GM21381 (cell line): ENCODE results near the gene PCDHA8.
"Not testable (repeated sequence)": the region's sequence is repeated elsewhere in the genome, so short reads cannot be mapped to it uniquely, and the experiment has no call there.

Experiments used
- ATAC-seq: cut with Tn5 transposase; IDR thresholded peaks from one replicate; pipeline ENCODE4 v1.9.1; 2021; ENCODE audit warnings: mild to moderate bottlenecking, moderate library complexity; ENCODE audit not compliant: unreplicated experiment

The PCDHA8 gene

DNA sequence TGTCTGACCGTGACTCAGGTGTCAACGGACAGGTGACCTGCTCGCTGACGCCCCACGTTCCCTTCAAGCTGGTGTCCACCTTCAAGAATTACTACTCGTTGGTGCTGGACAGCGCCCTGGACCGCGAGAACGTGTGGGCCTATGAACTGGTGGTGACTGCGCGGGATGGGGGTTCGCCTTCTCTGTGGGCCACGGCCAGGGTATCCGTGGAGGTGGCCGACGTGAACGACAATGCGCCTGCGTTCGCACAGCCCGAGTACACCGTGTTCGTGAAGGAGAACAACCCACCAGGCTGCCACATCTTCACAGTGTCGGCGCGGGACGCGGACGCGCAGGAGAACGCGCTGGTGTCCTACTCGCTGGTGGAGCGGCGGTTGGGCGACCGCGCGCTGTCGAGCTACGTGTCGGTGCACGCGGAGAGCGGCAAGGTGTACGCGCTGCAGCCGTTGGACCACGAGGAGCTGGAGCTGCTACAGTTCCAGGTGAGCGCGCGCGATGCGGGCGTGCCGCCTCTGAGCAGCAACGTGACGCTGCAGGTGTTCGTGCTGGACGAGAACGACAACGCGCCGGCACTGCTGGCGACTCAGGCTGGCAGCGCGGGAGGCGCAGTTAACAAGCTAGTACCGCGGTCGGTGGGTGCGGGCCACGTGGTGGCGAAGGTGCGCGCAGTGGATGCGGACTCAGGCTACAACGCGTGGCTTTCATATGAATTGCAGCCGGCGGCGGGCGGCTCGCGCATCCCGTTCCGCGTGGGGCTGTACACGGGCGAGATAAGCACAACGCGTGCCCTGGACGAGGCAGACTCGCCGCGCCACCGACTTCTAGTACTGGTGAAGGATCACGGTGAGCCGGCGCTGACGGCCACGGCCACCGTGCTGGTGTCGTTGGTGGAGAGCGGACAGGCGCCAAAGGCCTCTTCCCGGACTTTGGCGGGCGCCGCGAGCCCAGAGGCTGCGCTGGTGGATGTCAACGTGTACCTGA lies 29.5 kb downstream of the PCDHA8 start:
- ATAC-seq: no peak

- ATAC-seq: no peak
Measured at GRCh38 chr5:140875085-140876065, 34.4 kb downstream of the PCDHA8 start, which contains the start of gene PCDHA12. Gene PCDHA12 (plus strand): TSS chr5:140875308. CDS start chr5:140875473, 165 bp downstream.

GRCh38 chr5:140876541-140877261 lies 35.7 kb downstream of the PCDHA8 start:
- not testable (repeated sequence) for ATAC-seq

GRCh38 chr5:140877262-140877581 lies 36.2 kb downstream of the PCDHA8 start:
- no peak for ATAC-seq

DNA sequence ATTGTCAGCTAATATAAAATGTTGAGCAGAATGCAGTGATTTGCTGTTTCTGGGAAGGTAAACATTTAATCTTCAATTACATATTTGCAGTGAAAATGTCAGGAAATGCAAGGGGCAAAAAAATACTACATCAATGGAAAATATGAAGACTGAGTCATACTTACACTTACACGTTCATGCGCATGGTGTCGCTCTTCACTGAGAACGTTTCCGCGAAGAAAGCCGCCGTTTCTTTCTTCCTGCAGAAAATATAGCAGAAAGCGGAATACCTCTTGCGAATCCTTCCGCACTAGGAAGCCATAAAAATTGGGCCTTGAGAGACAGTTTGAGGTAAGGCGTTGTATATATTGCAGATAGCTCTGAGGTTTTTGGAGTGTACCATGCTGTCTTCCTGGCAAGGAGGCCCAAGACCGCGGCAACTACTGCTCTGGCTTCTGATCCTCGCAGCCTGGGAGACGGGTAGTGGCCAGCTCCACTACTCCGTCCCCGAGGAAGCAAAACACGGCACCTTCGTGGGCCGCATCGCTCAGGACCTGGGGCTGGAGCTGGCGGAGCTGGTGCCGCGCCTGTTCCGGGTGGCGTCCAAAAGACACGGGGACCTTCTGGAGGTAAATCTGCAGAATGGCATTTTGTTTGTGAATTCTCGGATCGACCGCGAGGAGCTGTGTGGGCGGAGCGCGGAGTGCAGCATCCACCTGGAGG lies 41.1 kb downstream of the PCDHA8 start, which contains the start of gene PCDHA13:
Gene PCDHA13 (plus strand): TSS at position 236 of the 702 bp plus-strand sequence. CDS start 145 bp downstream, at position 381.
- no peak for ATAC-seq

GRCh38 chr5:140882591-140882899 lies 41.6 kb downstream of the PCDHA8 start:
- ATAC-seq: no peak

DNA sequence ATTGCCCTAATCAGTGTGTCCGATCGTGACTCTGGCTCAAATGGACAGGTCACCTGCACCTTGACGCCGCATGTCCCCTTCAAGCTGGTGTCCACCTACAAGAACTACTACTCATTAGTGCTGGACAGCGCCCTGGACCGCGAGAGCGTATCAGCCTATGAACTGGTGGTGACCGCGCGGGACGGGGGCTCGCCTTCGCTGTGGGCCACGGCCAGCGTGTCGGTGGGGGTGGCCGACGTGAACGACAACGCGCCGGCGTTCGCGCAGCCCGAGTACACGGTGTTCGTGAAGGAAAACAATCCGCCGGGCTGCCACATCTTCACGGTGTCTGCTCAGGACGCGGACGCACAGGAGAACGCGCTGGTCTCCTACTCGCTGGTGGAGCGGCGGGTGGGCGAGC lies 42.4 kb downstream of the PCDHA8 start:
- no peak for ATAC-seq

- ATAC-seq: no peak
Measured at GRCh38 chr5:140883927-140884697, 43.1 kb downstream of the PCDHA8 start.
